BJ (cell line): ENCODE data around the gene RASA2. TPM values are rescaled to one million over a fixed set of nuclear protein-coding genes. Genes with fewer than 3 reads are reported as not detected.

Experiments
- CTCF ChIA-PET: fragments of 350-600 bp; formaldehyde crosslinking; extraction: SDS; loops from one replicate; lab custom pipeline; 2021; ENCODE audit warnings: antibody characterized with exemption, inconsistent platforms; lab: Yijun Ruan, JAX
- POLR2A ChIA-PET: fragments of 300-600 bp; sonication (Branson Sonifier 250); formaldehyde crosslinking; extraction: SDS; loops from one replicate; lab custom pipeline; 2021; ENCODE audit warnings: antibody characterized with exemption; lab: Charles Lee
- DNase-seq: peaks from one replicate; pipeline ENCODE4 v3.0.0-alpha.2; 2011; ENCODE audit warnings: low read depth
- H3K27me3 ChIP-seq: 2 replicates; pipeline ENCODE4 v1.6.0; 2011; ENCODE audit warnings: low read length; ENCODE audit not compliant: control insufficient read depth, insufficient read depth
- H3K36me3 ChIP-seq: 2 replicates; pipeline ENCODE4 v1.5.1; 2011; ENCODE audit warnings: low read length; ENCODE audit not compliant: control insufficient read depth, insufficient read depth
- H3K4me3 ChIP-seq: 2 replicates; pipeline ENCODE4 v1.5.1; 2011; ENCODE audit warnings: low read depth, mild to moderate bottlenecking, control low read depth, low read length
- CTCF ChIP-seq: IDR thresholded peaks from 2 replicates; pipeline ENCODE4 v1.5.1; 2011; ENCODE audit warnings: low read depth, mild to moderate bottlenecking, control low read depth, inconsistent platforms, low read length, moderate library complexity; ENCODE audit not compliant: insufficient read depth
- polyA plus RNA-seq: library from polyadenylated mRNA; depleted of rRNA; stranded (reverse); fragments of >200 nt; gene quantifications from 2 replicates; pipeline ENCODE4 v1.2.3, GENCODE V29; 2011

The RASA2 gene
- polyA plus RNA-seq, 1 experiment, result 5.6 TPM

GRCh38 chr3:141550926-141551665, 64.3 kb downstream of the RASA2 start:
- POLR2A ChIA-PET, result no interaction called here
- no peak for DNase-seq
- Histone ChIP-seq H3K36me3 (0 out of 2 replicates have a peak, but pooled peaks cover 1% of the 10 kb centered on the region), H3K4me3 (no peak overlapping the region), H3K27me3 (no peaks in the 10 kb centered on the region)
- CTCF ChIA-PET, result interaction anchor here (1.2 to 3.1 kb wide), 2 partner anchors 10 to 91 kb away, joined by 4 to 14 read pairs; no protein-coding TSS in a partner anchor
- TF ChIP-seq CTCF, result no peak

GRCh38 chr3:141552440-141552991, 65.7 kb downstream of the RASA2 start:
- no peak for TF ChIP-seq CTCF
- H3K36me3 ChIP-seq, result 0 out of 2 replicates have a peak, but pooled peaks cover 1% of the 10 kb centered on the region
- no peak for DNase-seq
- ChIA-PET POLR2A (interaction anchor here (0.5 kb wide), 1 partner anchor 280 kb away, joined by 3 read pairs; no protein-coding TSS in a partner anchor), CTCF (interaction anchor here (0.9 to 1.3 kb wide), 4 partner anchors 9 to 94 kb away, joined by 3 read pairs; no protein-coding TSS in a partner anchor)
- H3K27me3 ChIP-seq, result no peaks in the 10 kb centered on the region
- no peak overlapping the region for H3K4me3 ChIP-seq

- Histone ChIP-seq H3K36me3 (0 out of 2 replicates have a peak, but pooled peaks cover 1% of the 10 kb centered on the region), H3K4me3 (no peak overlapping the region), H3K27me3 (no peaks in the 10 kb centered on the region)
- POLR2A ChIA-PET, result interaction anchor here (0.5 kb wide), 1 partner anchor 281 kb away, joined by 3 read pairs; no protein-coding TSS in a partner anchor
- no peak for DNase-seq
- no peak for TF ChIP-seq CTCF
- CTCF ChIA-PET, result interaction anchor here (0.9 to 1.3 kb wide), 4 partner anchors 9 to 94 kb away, joined by 3 read pairs; no protein-coding TSS in a partner anchor
These were observed 66.2 kb downstream of the RASA2 start for GRCh38 chr3:141553055-141553454.

- CTCF ChIA-PET, result interaction anchor here (1.8 to 12.0 kb wide), 2 partner anchors 9 to 98 kb away, joined by 3 to 207 read pairs; no protein-coding TSS in a partner anchor
- Histone ChIP-seq H3K27me3 (no peaks in the 10 kb centered on the region), H3K36me3 (no peaks in the 10 kb centered on the region), H3K4me3 (no peak overlapping the region)
- POLR2A ChIA-PET, result interaction anchor here (0.6 kb wide), 1 partner anchor 106 kb away, joined by 5 read pairs; no protein-coding TSS in a partner anchor
- no peak for TF ChIP-seq CTCF
- DNase-seq, result no peak
These were observed 69.2 kb downstream of the RASA2 start for GRCh38 chr3:141556034-141556433.
